AG10803 (cell line): ENCODE data around the gene DNMBP.
A peak's percentile ranks its signal among the peaks of the same experiment; 100 is the strongest.

Experiments used
- DNase-seq: peaks from one replicate; pipeline ENCODE4 v3.0.0; 2010; ENCODE audit warnings: low read depth
- H3K4me3 ChIP-seq: 2 replicates; pipeline ENCODE4 v1.5.1; 2011; ENCODE audit warnings: mild to moderate bottlenecking, low read length, control low read depth
- TF ChIP-seq, protein P1 (sequence below): conservative IDR thresholded peaks from 2 replicates; pipeline ENCODE4 v1.5.1; 2011; ENCODE audit warnings: mild to moderate bottlenecking, low read length, control low read depth, inconsistent platforms

The DNMBP gene

GRCh38 chr10:99853655-99854054 lies 156.1 kb downstream of the DNMBP start:
- TF ChIP-seq, protein P1, sequence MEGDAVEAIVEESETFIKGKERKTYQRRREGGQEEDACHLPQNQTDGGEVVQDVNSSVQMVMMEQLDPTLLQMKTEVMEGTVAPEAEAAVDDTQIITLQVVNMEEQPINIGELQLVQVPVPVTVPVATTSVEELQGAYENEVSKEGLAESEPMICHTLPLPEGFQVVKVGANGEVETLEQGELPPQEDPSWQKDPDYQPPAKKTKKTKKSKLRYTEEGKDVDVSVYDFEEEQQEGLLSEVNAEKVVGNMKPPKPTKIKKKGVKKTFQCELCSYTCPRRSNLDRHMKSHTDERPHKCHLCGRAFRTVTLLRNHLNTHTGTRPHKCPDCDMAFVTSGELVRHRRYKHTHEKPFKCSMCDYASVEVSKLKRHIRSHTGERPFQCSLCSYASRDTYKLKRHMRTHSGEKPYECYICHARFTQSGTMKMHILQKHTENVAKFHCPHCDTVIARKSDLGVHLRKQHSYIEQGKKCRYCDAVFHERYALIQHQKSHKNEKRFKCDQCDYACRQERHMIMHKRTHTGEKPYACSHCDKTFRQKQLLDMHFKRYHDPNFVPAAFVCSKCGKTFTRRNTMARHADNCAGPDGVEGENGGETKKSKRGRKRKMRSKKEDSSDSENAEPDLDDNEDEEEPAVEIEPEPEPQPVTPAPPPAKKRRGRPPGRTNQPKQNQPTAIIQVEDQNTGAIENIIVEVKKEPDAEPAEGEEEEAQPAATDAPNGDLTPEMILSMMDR, result no peak
- DNase-seq, result no peak
- no peak overlapping the region for H3K4me3 ChIP-seq

GRCh38 chr10:99852481-99853213 lies 157.1 kb downstream of the DNMBP start:
- H3K4me3 ChIP-seq, result no peak overlapping the region
- DNase-seq, result peak; percentile 23
- TF ChIP-seq, protein P1, result no peak

DNA sequence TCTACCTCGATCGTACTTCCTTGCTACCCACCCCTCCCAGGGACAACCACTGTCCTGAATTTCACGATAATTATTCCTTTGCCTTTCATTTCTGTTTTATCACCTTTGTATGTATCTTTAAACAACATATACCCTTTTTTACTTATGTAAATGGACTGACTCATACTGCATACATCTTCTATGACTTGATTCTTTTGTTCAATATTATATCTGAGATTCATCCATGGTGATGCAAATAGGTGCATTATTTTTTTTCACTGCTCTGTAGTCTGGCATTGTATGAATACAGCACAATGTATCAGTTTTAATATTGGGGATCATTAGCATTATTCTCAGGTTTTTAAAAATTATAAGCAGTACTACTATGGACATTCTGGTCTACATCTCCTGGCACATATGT lies 157.9 kb downstream of the DNMBP start:
- H3K4me3 ChIP-seq, result no peak overlapping the region
- TF ChIP-seq, protein P1, result no peak
- no peak for DNase-seq

- TF ChIP-seq, protein P1, result no peak
- no peak overlapping the region for H3K4me3 ChIP-seq
- no peak for DNase-seq
These were observed 158.9 kb downstream of the DNMBP start for GRCh38 chr10:99850767-99851340.

DNA sequence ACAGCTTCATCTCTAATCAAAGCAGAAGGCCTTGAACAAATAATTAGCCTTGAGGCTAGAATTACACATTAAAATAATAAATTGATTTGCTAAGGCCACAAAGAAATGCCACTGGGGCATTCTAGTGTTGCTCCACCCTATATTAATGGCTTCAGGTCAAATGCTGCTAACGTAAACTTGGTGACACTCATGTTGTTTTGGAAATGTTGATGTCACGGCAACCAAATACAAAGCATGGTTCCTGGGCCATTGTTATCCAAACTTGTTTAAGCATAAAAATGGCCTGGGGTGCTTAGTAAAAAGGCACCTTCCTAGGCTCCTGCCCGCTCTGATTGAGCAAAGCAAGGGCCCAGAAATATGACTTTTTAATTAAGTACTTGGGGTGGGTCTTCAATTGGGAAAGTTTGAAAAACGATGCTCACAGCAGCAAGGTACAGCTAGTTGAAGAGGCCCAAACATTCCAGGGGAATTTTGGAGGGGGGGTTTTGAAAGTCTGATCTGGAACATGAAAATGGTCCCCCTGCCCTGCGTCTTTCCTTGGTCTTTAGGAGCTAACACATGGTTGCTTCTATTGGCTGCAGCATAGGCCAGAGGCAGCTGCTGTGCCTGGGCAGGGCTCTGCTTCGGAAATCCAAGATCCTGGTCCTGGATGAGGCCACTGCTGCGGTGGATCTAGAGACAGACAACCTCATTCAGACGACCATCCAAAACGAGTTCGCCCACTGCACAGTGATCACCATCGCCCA lies 159.6 kb downstream of the DNMBP start:
- no peak overlapping the region for H3K4me3 ChIP-seq
- TF ChIP-seq, protein P1, result no peak

DNA sequence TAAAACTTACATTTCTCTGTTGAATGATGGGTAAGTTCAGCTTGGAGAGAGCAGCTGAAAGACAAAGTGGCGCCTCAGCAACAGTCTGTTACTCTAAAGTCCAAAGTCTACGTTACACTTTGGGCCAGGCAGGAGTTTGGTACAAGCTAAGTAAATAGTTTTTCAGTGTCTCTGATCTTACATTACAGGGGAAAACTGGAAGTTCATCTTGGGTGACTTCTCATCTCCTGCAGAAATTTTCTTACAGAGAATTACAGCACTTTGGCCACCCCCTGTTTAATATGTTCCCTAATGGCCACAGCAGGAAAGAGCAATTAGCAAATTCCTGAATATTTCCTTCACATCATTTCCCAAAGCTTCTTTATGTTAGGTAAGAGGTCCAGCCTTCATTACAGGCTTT lies 160.2 kb downstream of the DNMBP start:
- H3K4me3 ChIP-seq, result no peak overlapping the region
- DNase-seq, result no peak
- TF ChIP-seq, protein P1, result no peak

More for the DNA sequence above, 159.6 kb downstream of the DNMBP start:
- DNase-seq, result no peak

GRCh38 chr10:99849057-99849456 lies 160.7 kb downstream of the DNMBP start:
- no peak overlapping the region for H3K4me3 ChIP-seq
- TF ChIP-seq, protein P1, result no peak
- no peak for DNase-seq
